OCI-M1 (cell line): ENCODE results near the gene NXPE1.
A peak's percentile ranks its signal among the peaks of the same experiment; 100 is the strongest.
"Not testable (repeated sequence)": the region's sequence is repeated elsewhere in the genome, so short reads cannot be mapped to it uniquely, and the experiment has no call there.

Source experiments
- DNase-seq: peaks from one replicate; lab custom pipeline; 2025; lab: John Stamatoyannopoulos, UW

The NXPE1 gene

DNA sequence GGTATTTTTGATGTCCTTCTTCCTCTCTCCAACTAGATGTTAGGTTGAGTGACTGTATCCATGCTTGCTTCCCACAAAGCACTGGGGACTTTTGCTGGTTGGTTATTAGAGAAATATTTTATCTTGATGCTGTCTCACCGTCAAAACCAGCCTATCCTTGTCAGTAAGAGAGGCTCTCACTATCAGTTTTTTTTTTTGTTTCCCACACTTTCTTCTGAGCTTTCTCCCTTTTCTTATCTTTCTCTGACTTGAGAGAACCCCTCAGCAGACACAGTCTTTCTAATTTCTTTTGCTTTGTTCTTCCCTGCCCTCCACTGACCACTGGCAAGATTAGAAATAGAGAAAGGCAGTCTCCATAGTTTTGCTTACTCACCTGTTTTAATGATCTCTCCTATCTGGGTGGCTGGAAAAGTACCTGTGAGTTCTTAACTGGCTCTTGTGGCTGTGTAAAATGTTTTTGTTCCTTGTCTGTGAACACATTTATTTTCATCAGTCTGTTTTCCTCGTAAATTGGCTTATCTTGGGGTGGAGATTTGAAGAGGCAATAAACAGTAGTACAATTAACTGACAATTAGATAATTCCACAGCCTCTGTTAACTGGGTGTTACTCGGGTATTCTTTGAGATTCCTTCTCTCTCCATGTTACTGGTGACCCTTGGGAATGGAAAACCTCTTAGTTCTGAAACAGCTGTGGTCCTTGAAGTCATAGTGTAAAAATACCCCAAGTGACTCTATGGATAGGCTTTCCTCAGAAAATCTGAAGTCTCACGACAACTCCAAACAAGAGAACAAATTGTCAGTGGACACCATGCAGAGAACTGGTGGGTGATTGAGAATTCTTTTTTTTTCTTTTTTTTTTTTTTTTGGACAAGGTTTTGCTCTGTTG is at the start of gene NXPE1:
TSS of gene NXPE1 (minus strand) at position 457 of the 886 bp plus-strand sequence. CDS start 8,680 bp downstream, outside the sequence.
- peak; percentile 32 for DNase-seq

DNA sequence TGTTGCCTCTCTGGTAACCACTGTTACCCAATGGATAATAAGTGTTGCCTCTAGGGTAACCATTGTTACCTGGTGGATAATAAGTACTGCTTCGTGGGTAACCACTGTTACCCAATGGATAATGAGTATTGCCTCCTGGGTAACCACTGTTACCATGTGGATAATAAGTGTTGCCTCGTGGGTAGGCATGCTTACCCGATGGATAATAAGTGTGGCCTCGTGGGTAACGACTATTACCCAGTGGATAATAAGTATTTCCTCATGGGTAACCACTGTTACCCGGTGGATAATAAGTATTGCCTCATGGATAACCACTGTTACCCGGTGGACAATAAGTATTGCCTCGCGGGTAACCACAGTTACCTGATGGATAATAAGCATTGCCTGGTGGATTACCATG is 49.7 kb upstream of the NXPE1 start:
- no peak for DNase-seq

DNA sequence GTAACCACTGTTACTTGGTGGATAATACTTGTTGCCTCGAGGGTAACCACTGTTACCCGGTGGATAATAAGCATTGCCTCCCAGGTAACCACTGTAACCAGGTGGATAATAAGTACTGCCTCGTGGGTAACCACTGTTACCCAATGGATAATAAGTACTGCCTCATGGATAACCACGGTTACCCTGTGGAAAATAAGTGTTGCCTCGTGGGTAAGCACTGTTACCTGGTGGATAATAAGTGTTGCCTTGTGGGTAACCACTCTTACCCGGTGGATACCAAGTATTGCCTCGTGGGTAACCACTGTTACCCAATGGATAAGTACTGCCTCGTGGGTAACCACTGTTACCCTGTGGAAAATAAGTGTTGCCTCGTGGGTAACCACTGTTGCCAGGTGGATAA is 48.9 kb upstream of the NXPE1 start:
- DNase-seq, result not testable (repeated sequence)

DNA sequence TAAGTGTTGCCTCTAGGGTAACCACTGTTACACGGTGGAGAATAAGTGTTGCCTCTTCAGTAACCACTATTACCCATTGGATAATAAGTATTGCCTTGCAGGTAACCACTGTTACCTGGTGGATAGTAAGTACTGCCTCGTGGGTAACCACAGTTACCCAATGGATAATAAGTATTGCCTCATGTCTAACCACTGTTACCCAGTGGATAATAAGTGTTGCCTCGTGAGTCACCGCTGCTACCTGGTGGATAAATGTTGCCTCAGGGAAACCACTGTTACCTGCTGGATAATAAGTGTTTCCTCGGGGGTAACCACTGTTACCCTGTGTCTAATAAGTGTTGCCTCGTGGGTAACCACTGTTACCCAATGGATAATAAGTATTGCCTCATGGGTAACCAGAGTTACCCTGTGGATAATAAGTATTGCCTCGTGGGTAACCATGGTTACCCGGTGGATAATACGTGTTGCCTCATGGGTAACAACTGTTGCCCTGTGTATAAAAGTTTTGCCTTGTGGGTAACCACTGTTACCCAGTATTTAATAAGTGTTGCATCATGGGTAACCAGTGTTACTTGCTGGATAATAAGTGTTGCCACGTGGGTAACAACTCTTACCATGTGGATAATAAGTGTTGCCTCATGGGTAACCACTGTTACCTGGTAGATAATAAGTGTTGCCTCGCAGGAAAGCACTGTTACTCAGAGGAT is 48.2 kb upstream of the NXPE1 start:
- no peak for DNase-seq

DNA sequence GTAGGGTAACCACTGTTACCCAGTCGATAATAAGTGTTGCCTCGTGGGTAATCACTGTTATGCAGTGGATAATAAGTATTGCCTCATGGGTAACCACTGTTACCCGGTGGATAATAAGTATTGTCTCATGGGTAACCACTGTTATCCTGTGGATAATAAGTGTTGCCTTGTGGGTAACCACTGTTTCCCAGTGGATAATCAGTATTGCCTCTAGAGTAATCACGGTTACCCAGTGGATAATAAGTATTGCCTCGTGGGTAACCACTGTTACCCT is 47.1 kb upstream of the NXPE1 start:
- DNase-seq, result not testable (repeated sequence)

DNA sequence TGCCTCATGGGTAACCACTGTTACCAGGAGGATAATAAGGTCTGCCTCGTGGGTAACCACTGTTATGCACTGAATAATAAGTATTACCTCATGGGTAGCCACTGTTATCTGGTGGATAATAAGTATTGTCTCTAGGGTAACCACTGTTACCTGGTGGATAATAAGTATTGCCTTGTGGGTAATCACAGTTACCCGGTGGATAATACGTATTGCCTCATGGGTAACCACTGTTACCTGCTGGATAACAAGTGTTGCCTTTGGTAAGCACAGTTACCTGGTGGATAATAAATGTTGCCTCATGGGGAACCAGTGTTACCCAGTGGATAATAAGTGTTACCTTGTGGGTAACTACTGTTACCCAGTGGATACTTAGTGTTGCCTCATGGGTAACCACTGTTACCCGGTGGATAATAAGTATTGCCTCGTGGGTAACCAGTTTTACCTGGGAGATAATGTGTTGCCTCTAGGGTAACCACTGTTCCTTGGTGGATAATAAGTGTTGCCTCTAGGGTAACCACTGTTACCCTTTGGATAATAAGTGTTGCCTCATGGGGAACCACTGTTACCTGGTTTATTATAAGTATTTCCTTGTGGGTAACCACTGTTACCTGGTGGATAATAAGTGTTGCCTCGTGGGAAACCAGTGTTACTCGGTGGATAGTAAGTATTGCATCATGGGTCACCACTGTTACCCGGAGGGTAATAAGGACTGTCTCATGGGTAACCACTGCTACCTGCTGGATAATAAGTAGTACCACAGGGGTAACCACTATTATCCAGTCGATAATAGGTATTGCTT is 46.5 kb upstream of the NXPE1 start:
- DNase-seq, result peak; percentile 31

DNA sequence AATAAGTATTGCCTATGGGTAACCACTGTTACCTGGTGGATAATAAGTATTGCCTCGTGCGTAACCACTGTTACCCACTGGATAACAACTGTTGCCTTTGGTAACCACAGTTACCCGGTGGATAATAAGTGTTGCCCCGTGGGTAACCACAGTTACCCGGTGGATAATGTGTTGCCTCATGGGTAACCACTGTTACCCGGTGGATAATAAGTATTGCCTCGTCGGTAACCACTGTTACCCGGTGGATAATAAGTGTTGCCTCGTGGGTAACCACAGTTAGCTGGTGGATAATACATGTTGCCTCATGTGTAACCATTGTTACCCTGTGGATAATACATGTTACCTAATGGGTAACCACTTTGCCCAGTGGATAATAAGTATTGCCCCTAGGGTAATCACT is 45.7 kb upstream of the NXPE1 start:
- DNase-seq, result no peak

DNA sequence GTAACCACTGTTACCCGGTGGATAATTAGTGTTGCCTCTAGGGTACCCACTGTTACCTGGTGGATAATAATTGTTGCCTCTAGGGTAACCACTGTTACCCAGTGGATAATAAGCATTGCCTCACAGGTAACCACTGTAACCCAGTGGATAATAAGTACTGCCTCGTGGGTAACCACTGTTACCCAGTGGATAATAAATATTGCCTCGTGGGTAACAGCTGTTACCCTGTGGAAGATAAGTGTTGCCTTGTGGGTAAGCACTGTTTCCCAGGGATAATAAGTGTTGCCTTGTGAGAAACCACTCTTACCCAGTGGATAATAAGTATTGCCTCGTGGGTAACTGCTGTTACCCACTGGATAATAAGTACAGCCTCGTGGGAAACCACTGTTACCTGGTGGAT is 45.2 kb upstream of the NXPE1 start:
- no peak for DNase-seq

DNA sequence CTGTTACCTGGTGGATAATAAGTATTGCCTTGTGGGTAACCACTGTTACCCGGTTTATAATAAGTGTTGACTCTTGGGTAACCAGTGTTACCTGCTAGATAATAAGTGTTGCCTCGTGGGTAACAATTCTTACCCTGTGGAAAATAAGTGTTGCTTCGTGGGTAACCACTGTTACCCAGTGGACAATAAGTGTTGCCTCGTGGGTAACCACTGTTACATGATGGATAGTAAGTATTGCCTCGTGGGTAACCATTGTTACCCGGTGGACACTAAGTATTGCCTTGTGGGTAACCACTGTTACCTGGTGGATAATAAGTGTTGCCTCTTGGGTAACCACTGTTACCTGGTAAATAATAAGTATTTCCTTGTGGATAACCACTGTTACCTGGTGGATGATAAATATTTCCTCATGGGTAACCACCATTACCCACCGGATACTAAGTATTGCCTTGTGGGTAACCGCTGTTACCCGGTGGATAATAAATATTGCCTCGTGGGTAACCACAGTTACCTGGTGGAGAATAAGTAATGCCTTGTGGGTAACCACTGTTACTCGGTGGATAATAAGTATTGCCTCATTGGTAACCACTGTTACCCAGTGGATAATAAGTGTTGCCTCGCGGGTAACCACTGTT is 44.6 kb upstream of the NXPE1 start:
- no peak for DNase-seq

DNA sequence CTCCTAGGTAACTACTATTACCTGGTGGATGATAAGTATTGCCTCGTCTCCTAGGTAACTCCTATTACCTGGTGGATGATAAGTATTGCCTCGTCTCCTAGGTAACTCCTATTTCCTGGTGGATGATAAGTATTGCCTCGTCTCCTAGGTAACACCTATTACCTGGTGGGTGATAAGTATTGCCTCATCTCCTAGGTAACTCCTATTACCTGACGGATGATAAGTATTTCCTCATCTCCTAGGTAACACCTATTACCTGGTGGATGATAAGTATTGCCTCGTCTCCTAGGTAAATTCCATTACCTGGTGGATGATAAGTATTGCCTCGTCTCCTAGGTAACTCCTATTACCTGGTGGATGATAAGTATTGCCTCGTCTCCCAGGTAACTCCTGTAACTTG is 43.5 kb upstream of the NXPE1 start:
- DNase-seq, result not testable (repeated sequence)

DNA sequence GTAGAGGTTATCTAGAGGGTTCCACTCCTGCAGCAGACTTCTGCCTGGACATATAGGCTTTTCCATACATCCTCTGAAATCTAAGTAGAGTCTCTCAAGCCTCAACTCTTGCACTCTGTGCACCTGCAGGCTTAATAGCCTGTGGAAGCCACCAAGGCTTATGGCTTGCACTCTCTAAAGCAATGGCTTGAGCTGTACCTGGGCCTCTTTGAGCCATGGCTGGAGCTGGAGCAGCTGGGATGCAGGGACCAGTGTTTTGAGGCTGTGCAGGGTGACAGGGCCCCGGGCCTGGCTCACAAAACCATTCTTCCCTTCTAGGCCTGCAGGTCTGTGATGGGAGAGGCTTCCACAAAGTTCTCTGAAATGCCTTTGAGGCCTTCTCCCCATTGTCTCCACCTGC is 38.8 kb upstream of the NXPE1 start:
- no peak for DNase-seq

DNA sequence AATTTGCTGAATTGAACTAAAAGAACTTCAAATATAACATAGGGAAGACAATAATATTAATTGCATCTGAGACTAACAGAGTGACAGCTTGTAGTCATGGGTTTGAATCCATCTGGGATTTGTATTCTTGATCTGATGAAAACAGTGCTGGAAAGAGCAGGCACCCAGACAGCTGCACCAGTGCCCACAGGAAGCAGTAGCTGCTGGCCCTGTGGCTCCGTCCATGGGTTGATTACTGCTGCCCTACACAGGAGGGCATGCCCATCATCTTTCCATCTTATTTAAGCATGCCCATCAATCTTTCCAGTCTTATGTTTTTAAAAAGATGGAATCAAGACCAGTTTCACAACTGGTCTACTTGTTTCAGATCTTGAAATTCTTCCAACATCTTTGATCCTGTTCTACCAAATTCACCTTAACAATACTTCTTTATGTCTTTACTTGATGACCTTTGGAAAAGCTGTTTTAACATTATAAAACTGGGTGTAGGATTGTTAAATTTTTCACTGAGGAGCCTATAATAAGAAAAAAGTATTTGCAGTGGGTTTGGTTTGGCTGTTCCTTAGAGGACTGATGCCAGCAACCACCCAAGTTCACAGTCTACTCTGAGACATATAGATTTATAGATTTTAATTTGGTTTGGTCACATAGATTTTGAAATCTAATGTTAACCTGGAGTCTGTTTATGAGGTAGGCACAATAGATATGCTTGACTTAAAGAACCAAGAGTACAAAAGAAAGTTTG is 36.7 kb upstream of the NXPE1 start:
- DNase-seq, result no peak

DNA sequence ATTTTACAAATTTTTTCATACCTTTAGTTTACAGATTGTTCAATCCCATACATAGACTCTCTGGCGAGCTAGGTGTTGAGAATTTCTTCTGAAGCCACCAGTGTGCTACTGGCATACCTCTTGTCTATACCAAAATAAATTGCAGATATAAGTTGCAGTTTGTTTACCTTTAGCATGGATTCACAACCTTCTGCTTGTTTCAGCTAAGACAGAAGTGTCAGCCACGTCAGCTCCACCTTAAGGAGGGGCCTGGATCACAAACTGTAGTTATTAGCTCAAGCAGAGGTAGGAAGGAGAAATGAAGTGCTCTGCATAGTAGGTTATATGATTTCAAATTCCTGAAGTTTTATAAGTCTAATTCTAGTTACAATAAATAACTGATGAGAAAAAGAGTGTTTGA is 35.9 kb upstream of the NXPE1 start, which contains the start of gene NXPE4:
TSS of gene NXPE4 (minus strand) at position 216 of the 400 bp plus-strand sequence. CDS start 1,027 bp downstream, outside the sequence.
- no peak for DNase-seq

DNA sequence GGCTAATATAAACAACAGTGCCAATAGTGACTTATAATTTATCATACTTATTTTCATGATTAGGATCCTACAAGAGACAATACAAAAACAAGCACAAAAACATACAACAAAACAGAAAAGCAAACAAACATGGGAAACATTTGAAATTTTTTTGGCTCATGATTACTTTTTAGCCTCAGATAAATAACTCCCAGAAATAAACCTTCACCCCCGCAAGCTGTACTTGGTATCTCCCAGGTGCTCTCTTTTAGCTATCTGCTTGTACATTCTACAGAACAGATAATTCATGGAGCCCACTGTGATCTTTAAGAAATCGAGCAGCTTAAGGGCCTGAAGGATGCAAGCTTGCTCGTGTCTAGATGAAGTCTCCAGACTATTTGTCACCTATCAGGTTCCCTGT is 35.0 kb upstream of the NXPE1 start:
- DNase-seq, result no peak

DNA sequence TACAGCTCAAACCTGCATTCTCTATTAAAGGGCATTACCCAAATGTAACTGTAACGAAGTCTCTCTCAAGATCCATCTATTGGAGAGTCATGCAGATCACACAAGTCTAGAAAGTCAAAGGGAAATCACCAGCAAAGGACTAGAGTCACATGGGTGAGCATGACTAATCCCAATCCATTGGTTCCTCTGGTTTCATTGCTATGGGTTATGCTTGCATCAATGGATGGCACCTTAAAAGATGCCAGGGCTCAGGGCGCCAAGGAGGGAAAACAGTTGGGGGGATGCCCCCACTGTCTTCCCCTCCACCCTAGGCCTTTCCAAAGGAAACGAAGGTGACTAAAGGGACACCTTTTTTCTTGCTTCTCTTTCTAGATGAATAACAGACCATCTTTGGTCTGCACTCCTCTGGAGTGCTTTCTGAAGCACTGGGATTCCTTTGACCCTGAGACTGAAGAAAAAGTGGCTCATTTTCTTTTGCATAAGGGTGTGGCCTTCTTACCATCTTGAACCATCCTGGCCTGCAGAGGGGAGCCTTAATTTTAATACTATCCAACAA is 27.8 kb upstream of the NXPE1 start:
- no peak for DNase-seq

DNA sequence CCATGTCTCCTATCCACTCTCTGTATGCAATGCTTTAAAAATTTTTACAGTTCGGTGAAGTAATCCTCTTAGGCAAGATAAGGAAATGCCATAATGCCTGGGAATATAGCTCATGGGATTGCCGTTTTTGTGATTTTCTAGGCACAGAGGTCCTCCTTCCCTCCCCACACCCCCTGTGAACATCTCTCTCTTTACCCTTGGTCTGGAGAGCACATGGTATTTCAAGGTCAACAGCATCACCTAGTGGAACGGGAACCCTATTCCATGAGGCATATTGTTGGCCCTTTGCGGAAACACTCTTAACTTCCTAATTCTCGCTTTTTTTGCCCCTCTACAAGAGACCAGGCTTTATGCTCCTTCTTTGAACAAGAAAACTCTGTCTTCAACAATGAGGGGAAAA is 27.1 kb upstream of the NXPE1 start:
- DNase-seq, result peak; percentile 24

DNA sequence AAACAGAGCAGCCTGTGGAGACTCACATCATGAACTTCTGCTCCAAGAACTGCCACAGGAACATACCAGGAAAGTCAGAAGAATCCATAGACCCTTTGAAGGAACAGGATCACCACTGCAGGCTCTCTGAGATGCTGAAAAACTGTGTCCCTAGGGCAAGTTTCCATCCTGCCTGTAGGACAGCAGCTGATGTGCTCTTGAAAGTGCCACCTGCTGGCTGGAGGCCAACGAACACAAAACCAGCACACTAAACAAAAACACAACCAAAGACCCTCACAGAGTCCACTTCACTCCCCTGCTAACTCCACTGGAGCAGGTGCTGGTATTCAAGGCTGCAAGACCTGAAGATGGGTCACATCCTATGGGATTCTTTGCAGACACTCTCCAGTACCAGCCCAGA is 12.0 kb upstream of the NXPE1 start:
- no peak for DNase-seq

DNA sequence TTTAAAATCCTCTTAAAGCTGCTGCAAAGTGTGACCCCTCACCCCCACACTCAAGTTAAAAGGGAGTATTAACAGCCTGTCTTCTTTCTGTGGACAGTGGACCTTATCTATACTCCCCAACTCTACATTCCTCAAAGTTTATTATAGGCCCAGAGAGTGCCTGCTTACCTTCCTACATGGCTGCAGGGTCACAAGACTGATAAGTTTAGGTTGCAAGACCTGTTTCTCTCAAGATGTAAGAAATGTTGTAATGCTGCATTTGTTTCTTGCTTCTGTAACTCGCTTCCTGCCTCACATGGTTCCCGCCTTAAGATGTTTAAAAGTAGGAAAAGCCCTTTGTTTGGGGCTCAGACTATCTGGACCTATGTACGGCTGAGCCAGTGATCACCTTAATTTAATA is 10.1 kb upstream of the NXPE1 start:
- no peak for DNase-seq

DNA sequence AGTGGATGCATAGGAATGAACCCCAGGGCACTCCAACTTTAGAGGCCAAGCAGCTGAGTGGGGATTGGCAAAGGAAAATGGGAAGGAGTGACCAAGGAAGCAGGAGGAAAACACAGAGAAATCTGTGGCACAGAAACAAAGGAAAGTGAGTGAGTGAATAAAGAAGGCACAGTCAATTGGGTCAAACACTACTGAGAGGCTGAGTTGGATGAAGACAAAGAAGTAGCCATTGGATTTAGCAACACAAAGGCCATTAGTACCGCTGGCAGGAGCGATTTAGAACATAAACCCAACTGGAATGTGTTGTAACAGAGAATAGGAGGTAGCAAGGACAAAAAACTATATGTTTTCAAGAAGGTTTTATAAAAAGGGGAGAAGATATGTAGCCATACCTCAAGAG is 6.6 kb upstream of the NXPE1 start:
- no peak for DNase-seq

DNA sequence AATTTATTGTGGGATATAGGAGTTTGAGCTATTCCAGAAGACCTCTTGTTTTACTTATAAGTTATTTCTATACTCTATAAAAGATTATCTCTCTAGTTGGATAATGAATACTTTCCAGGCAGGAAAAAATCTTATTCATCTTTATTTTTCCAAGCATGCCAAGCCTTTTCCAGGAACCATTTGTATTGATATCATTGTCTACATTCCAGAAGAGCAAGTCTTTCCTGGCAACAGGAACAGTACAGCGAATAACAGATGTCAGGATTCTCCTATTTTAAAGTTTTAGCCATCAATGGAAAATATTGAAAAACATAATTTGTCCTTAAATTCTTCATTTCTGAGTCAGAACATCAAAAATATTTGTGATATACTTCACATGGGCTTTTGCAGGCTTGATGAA is 5.2 kb upstream of the NXPE1 start:
- DNase-seq, result no peak

DNA sequence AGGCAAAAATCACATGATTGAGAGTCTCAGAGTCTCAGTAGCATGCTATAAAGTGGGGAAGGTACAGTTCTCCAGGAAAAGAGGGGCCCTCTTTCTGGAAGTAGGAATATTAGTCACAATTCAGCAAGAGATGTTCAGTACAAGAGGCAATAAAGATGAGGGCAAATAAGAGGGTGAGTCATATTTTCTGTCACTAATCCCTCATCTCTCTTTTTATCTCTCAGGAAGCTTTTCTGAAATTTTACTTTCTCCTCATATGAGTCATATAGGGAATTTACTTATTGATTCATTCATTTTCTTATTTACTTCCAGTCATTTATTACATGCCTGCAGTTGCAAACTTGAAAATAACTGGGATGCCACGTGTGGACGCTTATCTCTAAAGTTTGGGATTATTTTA is 3.4 kb upstream of the NXPE1 start:
- no peak for DNase-seq
